HG03342 (cell line): Measurements from ENCODE around the gene IRAK3.
"Not testable (repeated sequence)": the region's sequence is repeated elsewhere in the genome, so short reads cannot be mapped to it uniquely, and the experiment has no call there.

Experiments used
- ATAC-seq: cut with Tn5 transposase; IDR thresholded peaks from one replicate; pipeline ENCODE4 v1.9.1; 2021; ENCODE audit warnings: mild to moderate bottlenecking, moderate library complexity; ENCODE audit not compliant: unreplicated experiment

Gene IRAK3

DNA sequence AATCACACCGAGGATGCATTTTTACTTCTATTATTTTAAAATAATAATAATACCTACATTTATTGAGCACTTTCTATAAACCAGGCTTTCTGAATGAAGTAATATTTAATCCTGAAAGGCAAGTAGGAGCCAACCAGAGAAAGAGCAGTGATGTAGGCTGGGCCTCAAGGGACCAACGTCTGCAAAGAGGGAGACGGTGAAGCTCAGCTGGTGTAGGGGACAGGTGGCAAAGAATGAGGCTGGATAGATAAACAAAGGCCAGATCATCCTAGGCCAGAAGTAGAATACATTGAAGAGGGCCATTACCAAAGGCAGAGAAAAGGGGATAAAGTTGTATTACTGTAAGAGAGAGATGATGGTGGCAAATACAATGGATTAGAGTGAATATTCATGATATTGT, 18.4 kb upstream of the IRAK3 start:
- no peak for ATAC-seq

DNA sequence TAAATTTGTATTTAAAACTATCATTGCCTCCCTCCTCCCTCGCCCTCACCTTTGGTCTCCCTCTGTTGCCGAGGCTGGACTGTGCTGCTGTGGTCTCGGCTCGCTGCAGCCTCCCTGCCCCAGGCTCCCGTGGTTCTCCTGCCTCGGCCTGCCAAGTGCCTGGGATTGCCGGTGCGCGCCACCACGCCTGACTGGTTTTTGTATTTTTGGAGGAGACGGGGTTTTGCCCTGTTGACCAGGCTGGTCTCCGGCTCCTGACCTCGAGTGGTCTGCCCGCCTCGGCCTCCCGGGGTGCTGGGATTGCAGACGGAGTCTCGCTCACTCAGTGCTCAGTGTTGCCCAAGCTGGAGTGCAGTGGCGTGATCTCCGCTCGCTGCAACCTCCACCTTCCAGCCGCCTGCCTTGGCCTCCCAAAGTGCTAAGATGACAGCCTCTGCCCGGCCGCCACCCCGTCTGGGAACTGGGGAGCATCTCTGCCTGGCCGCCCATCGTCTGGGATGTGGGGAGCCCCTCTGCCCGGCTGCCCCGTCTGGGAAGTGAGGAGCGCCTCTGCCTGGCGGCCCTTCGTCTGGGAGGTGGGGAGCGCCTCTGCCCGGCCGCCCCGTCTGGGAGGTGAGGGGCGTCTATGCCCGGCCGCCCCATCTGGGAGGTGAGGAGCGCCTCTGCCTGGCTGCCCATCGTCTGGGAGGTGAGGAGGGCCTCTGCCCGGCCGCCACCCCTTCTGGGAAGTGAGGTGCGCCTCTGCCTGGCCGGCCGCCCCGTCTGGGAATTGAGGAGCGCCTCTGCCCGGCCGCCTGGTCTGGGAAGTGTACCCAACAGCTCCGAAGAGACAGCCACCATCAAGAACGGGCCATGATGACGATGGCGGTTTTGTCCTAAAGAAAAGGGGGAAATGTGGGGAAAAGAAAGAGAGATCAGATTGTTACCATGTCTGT, 14.4 kb upstream of the IRAK3 start:
- not testable (repeated sequence) for ATAC-seq

DNA sequence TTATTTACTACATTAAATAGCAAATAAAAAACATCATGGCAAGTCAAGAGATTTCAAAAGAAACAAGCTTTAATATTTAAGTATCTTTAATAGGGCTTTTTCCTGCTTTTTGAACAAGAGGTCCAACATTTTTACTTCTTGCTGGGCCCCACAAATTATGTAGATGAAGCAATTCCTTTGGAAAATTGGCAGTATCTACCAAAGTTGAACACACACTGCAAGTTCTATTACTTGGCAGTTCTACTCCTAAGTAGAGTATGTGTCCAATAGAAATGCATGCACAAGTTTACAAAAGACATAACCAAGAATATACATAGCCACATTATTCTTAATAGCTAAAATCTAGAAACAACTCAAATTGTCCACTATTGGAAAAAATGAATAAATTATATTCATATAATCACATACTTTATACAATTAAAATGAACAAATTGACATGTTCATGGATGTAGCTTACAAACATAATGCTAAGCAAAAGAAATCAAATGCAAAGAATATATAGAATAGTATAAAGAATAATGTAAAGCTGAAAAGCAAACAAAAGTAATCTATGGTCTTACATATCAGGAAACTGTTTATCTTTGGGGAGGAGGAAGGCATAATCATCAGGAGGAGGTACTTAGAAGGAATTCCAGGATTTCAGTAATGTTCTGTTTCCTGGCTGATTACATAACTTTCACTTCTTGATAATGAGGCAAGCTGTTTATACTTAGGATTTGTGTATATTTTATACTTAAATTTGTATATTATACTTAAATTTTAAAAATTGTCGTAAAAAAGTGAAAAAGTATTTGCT, 12.7 kb upstream of the IRAK3 start:
- no peak for ATAC-seq

GRCh38 chr12:66182956-66183355, 6.1 kb upstream of the IRAK3 start:
- no peak for ATAC-seq

DNA sequence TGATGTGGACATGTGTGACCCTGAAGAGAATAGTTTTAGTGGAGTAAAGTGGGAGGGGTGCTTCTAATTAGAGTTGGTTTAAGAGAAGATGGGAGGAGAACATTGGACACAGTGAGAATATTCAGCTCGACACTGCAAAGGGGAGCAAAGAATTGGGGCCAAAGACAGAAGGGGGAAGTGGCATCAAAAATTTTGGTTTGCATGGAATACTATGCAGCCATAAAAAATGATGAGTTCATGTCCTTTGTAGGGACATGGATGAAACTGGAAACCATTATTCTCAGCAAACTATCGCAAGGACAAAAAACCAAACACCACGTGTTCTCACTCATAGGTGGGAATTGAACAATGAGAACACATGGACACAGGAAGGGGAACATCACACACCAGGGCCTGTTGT, 4.2 kb upstream of the IRAK3 start:
- ATAC-seq = not testable (repeated sequence)

GRCh38 chr12:66187036-66187435, 2.0 kb upstream of the IRAK3 start:
- no peak for ATAC-seq

- no peak for ATAC-seq
Measured at GRCh38 chr12:66187821-66188220, 1.2 kb upstream of the IRAK3 start.

- no peak for ATAC-seq
Measured at GRCh38 chr12:66189486-66189843, 451 bp downstream of the IRAK3 start.

DNA sequence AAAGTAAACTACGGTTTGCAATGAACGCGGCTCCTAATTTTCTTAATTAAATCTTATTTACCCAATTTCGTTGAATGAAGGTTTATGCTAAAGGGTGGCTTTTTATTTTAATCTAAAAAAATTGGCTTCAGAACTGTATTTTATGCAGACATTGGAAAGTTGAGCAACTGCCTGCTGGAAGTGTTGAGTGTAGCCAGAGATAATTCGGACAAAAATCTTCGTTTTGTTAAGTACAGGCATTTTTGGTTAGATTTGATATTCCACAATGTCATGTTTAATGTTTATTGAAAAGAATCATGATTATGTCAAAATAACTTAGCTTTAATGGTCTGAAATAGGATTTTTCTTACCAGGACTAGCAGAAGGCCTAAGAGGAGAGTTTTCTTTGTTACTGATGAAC, 875 bp downstream of the IRAK3 start:
- no peak for ATAC-seq

DNA sequence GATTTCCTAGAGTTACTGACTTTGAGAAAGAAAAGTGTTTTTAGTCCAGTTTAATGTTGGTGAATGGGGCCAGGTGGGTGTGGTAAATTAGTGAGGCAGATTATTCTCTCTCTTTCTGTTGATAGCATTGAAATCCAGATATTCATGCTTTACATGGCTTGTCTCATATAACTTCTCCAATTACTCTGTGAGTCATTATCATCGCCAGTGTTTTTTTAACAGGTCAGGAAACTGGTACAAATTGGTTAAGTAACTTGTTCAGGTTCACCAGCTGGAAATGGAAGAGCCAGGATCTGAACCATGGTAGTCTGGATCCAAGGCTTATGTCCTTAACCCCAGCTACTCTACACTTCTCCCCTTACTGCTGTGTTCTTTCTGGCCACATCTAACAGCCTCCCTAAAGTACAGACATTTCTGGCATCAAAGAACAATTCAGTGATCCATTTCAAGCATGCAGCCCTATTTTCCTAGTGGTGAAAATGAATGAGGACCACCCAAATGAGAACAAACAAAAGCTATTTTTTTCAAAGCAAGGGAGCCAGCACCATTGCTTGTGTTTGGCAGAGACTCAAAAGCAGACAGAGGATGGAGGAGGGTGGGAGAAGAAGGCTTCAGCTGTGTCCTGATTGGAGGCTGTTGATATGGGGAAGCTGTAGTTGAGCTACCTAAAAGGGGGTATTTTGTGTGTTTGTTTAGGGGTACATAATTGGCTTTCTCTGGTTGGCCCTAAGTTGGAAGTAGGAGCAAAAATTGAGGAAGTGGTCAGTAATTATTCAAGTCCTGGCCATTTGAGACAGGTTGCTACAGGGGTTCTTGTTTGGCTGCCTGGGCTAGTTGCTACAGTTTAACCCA, 1.7 kb downstream of the IRAK3 start:
- peak; percentile 33 for ATAC-seq

GRCh38 chr12:66191547-66192126, 2.6 kb downstream of the IRAK3 start:
- ATAC-seq = no peak

DNA sequence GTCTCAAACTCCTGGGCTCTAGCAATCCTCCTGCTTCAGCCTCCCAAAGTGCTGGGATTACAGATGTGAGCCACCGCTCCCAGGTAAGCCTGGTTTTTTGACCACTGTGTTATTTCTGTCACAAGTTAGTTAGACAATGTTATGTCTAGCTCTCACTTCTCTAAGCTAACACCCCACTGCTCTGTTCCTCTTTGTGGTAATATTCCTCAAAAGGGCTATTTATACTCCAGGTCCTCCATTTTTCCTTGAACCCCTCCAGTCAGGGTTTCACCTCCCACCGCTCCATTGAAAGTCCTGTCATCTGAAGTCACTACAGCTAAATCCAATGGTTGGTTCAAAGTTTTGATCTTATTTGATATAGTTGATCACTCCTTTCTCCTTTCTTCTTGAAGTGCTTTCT, 5.1 kb downstream of the IRAK3 start:
- ATAC-seq = no peak

DNA sequence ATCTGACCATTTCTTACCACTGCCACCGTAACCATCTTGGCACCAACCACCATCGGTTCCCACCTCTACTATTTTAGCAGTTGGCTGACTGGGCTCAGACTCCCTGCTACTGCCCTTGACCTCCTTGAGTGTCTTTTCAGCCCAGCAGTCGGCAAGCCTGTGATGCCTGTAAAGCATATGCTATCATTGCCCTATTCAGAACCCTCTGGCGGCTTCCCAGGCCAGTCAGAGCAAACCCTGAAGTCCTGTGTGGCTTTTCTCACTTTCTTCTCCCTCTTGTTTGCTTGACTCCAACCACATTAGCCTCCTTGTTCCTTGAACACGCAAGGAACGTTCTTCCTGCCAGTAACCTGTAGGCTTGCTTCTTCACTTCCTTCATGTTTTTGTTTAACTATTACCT, 6.2 kb downstream of the IRAK3 start:
- no peak for ATAC-seq

GRCh38 chr12:66196806-66197205, 7.8 kb downstream of the IRAK3 start:
- ATAC-seq = peak; percentile 91

DNA sequence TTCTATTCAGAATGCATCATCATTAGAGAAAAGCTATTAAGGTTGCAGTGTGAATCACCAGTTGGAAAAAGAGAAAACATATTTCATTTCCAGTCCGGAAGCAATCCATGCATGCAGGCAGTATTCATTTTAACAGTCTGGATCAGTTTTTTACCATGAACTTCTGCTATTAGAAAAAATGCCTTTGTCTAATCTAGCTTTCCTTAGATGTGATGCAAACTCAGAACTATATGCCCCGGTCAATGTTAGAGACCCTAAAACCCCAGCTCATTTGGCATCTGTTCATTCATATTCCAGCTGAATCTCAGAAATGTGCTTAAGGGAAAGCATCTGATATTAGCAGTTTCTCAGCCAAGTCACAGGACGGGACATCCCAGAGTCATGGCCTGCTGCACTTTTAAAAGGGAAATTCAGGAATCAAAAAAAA, 8.5 kb downstream of the IRAK3 start:
- no peak for ATAC-seq

- ATAC-seq = no peak
Measured at GRCh38 chr12:66199141-66199540, 10.1 kb downstream of the IRAK3 start.

- no peak for ATAC-seq
Measured at GRCh38 chr12:66199831-66200509, 11.0 kb downstream of the IRAK3 start.

DNA sequence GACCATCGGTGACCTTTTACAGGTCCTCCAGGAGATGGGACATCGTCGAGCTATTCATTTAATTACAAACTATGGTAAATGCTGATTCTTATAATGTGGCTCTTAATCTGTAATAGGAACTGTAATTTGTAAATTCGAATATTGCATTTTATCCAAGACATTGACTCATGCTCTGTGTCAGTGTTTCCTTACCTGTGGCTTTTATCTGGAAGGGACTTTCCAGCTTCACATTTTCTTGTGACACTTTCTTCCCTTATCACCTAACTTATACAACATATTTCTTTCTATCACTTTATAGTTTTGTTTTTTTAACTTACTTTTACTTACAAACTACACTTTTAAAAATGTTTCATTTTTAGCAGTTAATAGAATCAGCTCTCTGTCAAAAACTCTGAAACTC, 14.8 kb downstream of the IRAK3 start:
- no peak for ATAC-seq

- ATAC-seq = no peak
Measured at GRCh38 chr12:66206141-66206540, 17.1 kb downstream of the IRAK3 start.

- ATAC-seq = no peak
Measured at GRCh38 chr12:66210840-66211239, 21.8 kb downstream of the IRAK3 start.
